ENCODE measurements around the gene TMIGD1. TPM values are rescaled to one million over a fixed set of nuclear protein-coding genes. Genes with fewer than 3 reads are reported as not detected.

TMIGD1 gene
- total and polyA plus RNA-seq, 2 of the 13 experiments (the other 11 are each of a cell fraction or from before 2014, with no cell fraction given), result not detected

GRCh38 chr17:30378241-30378824 is 44.5 kb upstream of the TMIGD1 start (continued):
- TF ChIP-seq ZNF142 (CRISPR knock-in tag; IDR thresholded peaks at IDR 0.05), result peak; percentile 51
- TF ChIP-seq SMAD9 (CRISPR knock-in tag; IDR thresholded peaks at IDR 0.05), result peak; percentile 82; the same call in 1 of the 2 replicates
- TF ChIP-seq NFKB2 (CRISPR knock-in tag; IDR thresholded peaks at IDR 0.05; ENCODE audit: borderline replicate concordance), result peak; percentile 97; the same call in 1 of the 2 replicates
- TF ChIP-seq ZNF607 (CRISPR knock-in tag; IDR thresholded peaks at IDR 0.05; ENCODE audit: borderline replicate concordance), result no peak
- TF ChIP-seq ZFP1 (CRISPR knock-in tag; IDR thresholded peaks at IDR 0.05), result 0 out of 2 replicates have a peak, but pooled peaks have one; percentile 24
- TF ChIP-seq SMAD1 (CRISPR knock-in tag; IDR thresholded peaks at IDR 0.05; ENCODE audit: borderline replicate concordance, low read depth), result 0 out of 2 replicates have a peak, but pooled peaks have one; percentile 47
- peak; percentile 85; the same call in 1 of the 2 replicates for TF ChIP-seq RNF2 (conservative IDR thresholded peaks at IDR 0.05; ENCODE audit: low read depth)
- TF ChIP-seq ZKSCAN1 (IDR thresholded peaks at IDR 0.05; ENCODE audit: low read length), result no peak
- no peak for TF ChIP-seq HNF4G (IDR thresholded peaks at IDR 0.05; ENCODE audit: borderline replicate concordance, low read depth, low read length)
- no peak for TF ChIP-seq HNF4G (CRISPR knock-in tag; IDR thresholded peaks at IDR 0.05; ENCODE audit: borderline replicate concordance, low read depth)
- TF ChIP-seq, protein P1, sequence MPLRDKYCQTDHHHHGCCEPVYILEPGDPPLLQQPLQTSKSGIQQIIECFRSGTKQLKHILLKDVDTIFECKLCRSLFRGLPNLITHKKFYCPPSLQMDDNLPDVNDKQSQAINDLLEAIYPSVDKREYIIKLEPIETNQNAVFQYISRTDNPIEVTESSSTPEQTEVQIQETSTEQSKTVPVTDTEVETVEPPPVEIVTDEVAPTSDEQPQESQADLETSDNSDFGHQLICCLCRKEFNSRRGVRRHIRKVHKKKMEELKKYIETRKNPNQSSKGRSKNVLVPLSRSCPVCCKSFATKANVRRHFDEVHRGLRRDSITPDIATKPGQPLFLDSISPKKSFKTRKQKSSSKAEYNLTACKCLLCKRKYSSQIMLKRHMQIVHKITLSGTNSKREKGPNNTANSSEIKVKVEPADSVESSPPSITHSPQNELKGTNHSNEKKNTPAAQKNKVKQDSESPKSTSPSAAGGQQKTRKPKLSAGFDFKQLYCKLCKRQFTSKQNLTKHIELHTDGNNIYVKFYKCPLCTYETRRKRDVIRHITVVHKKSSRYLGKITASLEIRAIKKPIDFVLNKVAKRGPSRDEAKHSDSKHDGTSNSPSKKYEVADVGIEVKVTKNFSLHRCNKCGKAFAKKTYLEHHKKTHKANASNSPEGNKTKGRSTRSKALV (CRISPR knock-in tag; IDR thresholded peaks at IDR 0.05), result 0 out of 2 replicates have a peak, but pooled peaks have one; percentile 63
- TF ChIP-seq, protein P2, sequence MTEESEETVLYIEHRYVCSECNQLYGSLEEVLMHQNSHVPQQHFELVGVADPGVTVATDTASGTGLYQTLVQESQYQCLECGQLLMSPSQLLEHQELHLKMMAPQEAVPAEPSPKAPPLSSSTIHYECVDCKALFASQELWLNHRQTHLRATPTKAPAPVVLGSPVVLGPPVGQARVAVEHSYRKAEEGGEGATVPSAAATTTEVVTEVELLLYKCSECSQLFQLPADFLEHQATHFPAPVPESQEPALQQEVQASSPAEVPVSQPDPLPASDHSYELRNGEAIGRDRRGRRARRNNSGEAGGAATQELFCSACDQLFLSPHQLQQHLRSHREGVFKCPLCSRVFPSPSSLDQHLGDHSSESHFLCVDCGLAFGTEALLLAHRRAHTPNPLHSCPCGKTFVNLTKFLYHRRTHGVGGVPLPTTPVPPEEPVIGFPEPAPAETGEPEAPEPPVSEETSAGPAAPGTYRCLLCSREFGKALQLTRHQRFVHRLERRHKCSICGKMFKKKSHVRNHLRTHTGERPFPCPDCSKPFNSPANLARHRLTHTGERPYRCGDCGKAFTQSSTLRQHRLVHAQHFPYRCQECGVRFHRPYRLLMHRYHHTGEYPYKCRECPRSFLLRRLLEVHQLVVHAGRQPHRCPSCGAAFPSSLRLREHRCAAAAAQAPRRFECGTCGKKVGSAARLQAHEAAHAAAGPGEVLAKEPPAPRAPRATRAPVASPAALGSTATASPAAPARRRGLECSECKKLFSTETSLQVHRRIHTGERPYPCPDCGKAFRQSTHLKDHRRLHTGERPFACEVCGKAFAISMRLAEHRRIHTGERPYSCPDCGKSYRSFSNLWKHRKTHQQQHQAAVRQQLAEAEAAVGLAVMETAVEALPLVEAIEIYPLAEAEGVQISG (CRISPR knock-in tag; IDR thresholded peaks at IDR 0.05), result peak; percentile 21; the same call in 1 of the 2 replicates
- no peak for TF ChIP-seq ZBTB21 (CRISPR knock-in tag; IDR thresholded peaks at IDR 0.05)
